GM21526 (cell line): ENCODE results near the gene CDC42SE2.

ENCODE experiments used
- ATAC-seq: cut with Tn5 transposase; IDR thresholded peaks from one replicate; pipeline ENCODE4 v1.9.1; 2021; ENCODE audit warnings: moderate library complexity; ENCODE audit not compliant: unreplicated experiment, low FRiP score

The CDC42SE2 gene, protein sequence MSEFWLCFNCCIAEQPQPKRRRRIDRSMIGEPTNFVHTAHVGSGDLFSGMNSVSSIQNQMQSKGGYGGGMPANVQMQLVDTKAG

DNA sequence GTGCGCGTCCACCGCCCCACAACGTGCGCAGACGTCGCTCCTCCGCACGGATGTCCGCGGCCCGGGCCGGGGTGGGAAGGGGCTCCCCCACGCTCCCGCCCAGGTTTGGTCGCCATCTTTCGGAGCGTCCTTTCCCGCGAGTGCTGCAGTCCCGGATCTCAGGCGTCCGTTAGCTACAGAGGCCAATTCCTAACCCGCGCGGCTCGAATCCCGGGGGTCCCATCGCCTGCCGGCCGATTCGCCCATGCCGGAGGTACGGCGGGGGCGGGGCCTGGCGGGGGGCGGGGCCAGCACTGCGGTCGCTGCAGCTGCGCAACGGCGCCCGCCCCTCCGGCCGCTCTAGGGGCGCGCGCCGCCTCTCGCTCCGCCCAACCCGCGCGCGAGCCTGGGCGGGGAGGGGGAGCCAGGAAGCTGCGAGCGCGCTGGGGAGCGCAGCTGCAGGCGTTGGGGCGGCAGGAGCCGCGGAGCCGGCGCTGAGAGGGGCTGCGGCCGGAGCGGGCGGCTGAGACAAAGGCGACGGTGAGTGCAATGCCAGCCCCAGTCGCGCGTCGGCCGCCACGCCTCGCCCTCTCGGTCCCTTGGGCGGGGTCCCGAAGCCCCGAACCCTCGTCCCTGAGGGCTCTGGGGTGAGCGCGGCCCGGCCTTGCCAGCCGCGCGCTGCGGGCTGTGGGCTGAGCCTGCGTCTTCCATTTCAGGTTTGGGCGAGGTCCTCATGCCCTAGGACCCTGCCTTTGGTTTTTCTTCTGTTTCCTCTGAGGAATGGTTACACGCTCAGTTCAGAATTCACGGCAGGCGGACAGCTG is at the start of gene CDC42SE2:
Gene CDC42SE2, plus strand, starts transcription at position 406 of the 803 bp plus-strand sequence. CDS start 95,441 bp downstream, outside the sequence.
- peak; percentile 83 for ATAC-seq

DNA sequence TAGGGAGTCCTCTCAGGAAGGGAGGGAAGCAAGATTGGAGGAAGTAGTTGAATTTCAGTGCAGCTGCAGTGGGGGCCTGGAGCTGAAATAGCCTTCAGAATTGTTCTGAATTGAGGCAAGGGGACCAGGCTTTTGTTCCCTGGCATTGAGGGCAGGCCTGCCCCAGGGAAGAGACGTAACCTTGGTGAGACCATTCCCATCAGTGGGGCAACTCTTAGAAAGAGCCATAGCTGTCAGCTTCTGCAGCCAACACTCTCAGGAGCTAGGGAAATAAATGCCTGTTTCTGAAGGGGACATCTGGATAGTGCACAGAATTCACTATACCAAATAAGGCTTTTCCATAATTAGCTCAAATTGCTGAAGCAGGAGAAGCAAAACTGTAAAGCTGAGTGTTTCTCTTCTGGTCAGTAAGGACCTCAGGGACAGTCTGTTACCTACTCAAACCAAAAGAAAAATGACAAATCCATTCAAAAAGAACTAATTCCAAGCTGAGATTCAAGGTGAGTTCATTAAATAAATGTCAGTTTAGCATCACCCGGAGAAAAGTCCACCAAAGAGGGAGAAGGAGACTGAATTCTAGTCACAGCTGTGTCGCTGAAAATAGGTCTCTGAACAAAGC is 49.1 kb upstream of the CDC42SE2 start:
- ATAC-seq: no peak

DNA sequence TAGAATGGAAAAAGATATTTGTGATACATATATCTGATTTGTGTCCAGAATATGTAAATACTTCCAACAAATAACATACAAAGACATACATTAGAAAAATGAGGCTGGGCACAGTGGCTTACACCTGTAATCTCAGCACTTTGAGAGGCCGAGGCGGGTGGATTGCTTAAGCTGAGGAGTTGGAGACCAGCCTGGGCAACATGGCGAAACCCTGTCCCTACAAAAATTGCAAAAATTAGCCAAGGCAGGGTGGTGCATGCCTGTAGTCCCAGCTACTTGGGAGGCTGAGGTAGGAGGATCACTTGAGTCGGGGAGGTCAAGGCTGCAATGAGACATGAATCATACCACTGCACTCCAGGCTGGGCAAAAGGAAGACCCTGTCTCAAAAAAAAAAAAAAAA is 46.1 kb upstream of the CDC42SE2 start:
- ATAC-seq: no peak

DNA sequence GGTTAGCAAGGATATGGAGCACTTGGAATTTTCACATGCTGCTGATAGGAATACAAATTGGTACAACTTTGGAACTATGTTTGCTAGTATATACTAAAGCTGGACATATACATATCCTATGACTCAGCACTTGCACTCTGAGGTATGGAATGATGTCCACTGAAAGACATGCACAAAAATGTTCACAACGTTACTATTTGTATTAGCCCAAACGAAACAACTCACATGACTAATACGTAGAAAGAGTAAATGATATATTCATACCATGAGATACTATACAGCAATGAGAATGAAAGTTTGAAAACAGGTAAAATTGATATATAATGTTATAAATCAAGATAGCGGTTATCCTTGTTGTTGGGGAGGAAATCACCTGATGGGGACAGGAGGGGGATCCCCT is 45.5 kb upstream of the CDC42SE2 start:
- no peak for ATAC-seq

DNA sequence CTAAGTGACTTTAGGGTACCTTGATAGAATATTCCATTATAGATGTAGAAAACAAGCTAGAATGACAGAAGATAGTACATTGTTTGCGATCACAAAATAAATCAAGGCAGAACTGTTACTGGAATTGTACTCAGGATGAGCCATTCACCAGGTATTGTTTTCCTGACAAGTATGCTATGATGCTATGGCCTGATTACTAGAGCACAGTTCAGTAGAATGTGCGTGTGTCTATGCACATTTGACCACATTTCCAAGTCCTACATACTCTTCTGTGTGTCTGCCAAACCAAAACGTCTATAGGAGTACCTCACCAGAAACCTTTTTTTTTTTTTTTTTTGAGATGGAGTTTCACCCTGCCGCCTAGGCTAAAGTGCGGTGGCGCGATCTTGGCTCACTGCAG is 43.3 kb upstream of the CDC42SE2 start:
- ATAC-seq: no peak

DNA sequence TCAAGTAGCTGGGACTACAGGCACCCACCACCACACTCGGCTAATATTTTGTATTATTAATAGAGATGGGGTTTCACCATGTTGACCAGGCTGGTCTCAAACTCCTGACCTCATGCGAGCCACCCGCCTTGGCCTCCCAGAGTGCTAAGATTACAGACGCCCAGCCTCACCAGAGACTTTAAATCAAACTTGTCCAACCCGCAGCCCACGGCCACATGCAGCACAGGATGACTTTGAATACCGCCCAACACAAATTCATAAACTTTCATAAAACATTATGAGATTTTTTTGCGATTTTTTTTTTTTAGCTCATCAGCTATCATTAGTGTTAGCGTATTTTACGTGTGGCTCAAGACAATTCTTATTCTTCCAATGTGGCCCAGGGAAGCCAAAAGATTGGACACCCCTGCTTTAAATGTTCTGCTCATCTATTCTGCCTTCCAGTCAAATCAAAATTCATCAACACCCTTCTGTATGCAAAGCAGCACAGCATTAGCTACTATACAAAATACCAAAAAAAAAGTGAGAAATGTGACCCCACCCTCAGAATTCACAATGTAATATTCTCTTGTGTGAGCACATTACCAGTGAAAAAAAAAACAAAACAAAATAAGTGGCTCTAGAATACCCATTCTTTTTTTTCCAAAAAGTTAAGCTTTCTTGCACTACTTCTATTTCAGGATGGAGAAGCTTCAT is 42.7 kb upstream of the CDC42SE2 start:
- ATAC-seq: no peak

DNA sequence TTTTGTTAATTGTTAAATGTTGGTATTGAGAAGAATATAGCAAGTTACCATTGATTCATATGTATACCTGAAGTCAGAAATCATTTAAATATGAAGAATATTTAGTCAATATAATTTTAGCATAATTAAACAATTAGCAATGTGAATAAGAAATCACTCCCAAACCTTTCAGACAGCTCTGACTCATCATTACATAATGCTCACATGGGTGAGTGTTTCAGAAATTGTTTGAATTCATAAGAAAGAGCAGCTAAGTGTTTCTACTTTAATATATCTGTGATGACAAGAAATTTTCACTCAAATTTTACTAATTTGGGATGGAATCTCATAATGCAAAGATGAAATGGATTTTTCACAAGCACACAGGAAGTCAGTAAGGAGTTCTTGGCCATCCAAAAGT is 42.0 kb upstream of the CDC42SE2 start:
- ATAC-seq: no peak

DNA sequence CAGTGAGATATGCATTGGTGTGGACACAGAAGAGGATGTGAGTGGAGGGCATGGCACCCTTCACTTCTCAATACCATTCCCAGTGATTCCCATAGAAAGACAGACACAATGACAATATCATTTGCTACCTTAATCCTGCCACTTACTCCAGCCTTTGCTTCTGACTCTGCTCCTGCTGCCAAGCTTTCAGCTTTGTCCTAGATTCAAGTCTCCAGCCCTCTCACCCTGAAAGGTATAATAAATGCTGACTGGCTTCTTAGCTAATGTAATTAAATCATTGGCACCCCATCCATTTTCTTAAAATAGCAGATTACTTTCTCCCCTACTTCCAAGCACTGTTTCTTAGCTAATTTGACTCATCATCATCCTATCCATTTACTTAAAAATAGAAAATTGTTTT is 41.1 kb upstream of the CDC42SE2 start:
- no peak for ATAC-seq

DNA sequence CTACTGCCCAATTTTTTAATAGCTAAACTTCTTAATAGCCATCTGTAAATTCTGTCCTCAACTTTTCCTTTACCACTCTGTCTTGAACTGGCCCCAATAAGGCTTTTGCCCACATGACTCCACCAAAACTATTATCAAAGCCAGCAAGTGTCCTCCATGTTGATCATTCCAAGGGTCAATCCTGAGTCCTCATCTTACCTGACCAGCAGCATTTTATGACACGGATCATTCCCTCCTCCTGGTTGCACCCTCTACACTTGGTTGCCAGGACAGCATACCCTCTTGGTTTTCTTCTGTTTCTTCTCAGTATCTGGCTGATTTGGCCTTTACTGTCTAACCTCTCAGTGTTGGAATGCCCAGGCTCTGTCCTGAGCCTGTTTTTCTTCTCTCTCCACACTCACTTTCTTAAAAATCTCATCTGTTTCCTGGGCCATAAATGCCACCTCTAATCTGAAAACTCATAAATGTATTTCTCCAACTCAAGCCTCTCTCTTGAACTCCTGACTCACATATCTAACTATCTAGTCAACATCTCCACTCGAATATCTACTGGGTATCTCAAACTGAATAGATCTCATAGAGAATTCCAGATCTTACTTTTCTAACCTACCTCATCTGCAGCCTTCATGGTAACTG is 40.0 kb upstream of the CDC42SE2 start:
- ATAC-seq: no peak

DNA sequence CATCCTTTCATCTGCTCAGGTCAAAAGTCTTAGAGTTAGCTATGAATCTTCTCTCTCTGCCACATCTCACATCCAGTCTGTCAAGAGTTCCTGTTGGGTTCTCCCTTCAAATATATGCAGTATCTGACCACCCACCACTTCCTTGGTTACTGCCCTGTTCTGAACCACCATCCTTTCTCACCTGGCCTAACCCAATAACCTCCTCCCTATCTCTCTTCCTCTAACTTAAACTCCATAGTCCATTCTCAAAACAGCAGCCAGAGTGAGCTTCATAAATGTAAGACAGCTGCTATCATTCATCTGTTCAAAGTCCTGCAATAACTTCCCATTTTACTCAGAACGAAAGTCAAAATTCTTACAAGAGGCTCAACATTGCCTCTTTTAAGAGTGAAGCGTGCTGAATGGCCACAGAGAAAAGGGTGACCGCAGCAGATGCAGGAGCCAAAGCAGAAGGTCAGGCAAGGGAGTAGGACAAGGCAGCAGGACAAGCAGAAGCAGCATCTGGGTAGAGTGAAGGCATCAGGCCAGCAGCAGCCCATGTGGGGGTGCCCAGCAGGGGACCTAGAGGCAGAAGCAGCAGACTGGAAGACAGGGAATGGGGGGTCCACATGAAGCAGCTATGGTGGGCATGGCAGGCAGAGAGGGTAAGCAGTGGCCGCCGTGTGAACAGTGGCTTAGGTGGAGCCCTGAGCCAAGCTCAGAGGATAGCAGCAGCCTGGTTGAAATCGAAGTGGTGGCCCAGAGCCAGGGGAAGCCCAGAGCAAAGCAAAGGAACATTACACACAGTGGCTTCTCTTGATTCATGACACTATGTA is 39.3 kb upstream of the CDC42SE2 start:
- ATAC-seq: peak; percentile 86

DNA sequence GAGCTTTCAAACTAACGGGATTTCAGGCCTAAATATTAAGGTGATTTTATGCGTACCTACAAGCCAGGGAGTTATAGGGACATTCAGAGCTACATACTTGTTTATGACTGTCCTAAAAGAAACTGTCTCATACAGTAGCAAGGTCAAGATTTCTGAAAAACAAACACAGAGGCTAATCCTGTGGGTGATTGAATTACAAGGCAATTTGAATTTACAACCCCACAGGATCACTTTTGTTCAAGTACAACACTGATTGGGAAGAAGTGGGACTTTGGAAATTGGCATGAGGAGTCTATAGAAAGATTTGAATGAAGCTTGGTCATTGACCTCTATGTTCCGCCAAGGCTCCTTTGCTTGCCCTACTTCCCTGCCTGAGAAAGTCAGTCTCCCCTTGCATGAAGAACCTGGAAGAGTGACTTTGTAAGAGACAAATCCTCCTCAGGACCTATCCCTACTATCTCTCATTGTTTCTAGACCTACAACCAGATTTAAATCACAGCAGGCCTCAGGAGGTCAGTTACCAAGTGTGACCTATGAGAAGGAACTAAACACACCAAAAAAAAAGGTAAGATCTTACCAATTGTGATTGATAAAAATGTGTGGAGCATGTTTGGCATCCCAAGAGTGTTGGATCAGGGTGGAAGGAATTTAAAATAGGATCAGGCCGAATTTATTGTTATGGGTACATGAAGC is 38.4 kb upstream of the CDC42SE2 start:
- ATAC-seq: no peak

DNA sequence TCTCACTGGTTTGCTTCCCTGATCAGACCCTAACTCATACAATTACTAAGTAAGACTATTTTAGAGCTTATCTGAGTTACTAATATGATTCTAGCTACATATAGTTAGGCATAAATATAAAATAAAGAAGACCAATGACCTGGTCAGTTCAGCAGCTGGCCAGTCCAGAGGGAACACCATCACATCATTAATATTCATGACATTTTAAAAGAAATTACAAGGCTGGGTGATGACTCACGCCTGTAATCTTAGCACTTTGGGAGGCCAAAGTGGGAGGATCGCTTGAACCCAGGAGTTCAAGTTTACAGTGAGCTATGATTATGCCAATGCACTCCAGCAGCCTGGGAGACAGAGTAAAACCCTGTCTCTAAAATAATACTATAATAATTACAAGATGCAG is 37.0 kb upstream of the CDC42SE2 start:
- no peak for ATAC-seq

DNA sequence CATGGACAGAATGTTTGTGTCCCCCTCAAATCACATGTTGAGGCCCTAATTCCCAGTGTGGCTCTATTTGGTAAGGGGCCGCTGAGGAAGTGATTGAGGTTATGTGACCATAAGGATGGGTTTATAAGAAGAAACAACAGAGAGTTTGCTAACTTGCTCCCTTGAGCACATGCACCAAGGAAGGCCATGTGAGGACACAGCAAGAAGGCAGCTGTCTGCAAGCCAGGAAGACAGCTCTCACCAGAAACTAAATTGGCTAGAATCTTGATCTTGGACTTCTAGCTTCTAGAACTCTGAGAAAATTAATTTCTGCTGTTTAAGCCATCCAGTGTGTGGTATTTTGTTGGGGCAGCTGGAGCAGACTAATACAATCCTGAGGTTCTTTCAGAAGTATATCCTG is 35.2 kb upstream of the CDC42SE2 start:
- ATAC-seq: no peak

DNA sequence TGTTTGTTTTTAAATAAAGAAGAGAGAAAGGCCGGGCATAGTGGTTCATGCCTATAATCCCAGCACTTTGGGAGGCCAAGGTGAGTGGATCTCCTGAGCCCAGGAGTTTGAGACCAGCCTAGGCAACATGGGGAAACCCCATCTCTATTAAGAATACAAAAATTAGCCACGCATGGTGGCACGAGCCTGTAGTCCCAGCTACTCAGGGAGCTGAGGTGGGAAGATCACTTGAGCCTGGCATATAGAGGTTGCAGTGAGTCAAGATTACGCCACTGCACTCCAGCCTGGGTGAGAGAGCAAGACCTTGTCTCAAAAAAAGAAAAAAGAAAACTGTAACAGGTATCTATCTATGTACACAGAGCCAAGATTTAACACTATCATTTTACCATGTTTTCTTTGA is 34.2 kb upstream of the CDC42SE2 start:
- ATAC-seq: no peak

DNA sequence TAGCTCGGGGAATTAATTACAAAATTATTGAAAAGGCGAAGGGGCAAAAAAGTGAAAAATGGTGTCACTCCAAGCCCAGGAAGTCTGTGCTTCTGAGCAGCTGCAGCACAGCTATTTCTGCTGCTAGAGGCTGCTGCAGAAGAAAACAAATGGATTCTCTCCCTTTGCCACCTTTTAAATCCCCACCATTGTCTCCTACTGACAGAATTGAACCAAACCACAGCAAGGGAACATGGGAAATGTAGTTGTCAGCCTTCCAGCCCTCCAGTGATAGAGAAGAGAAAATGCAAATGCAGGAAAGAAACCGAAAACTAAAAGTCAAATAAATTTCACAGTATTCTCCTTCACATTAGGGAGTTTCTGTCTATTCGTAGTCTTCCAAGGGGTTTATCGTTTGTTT is 33.4 kb upstream of the CDC42SE2 start:
- ATAC-seq: peak; percentile 53

DNA sequence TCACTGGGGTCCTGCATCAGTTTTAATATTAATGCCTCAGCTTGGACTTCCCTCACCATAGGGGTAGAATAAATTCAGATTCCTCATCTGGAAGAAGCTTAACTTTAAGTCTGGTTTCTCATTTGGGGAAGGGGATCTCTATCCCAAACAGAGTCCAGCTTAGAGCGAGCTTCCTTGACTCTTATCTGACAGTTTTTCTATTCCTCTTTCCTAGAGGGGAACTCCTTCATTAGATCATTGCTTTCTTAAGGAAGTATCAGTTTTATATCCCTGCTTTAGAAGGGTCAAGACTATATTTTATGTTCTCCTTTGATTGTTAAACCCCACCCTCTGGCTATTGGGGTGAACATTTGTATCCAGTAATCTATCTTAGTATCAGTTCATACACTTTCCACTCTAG is 24.2 kb upstream of the CDC42SE2 start:
- no peak for ATAC-seq

DNA sequence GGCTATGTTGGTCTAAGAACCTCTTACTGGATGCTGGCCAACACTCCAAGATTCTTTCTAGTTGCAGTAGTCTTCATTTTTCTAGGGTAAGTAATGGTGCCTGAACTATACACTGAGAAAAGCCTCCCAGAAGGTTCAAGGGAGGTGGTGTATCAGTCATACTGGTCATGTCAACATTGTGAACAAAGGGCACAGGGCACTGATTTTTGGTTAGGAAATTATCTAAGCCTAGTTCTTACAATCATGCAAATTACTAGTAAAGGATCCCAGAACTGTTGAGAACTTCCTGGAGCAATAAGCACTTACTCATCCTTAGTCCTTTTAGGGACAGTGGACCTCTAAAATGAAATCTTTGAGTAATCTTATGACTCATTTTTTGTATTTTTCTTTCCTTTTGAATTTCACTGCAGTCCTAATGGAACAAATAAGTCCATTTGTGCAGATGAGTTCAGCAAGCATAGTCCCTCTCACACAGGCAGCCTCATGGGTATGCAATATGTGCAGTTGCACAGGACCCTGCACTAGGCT is 21.1 kb upstream of the CDC42SE2 start:
- ATAC-seq: no peak

DNA sequence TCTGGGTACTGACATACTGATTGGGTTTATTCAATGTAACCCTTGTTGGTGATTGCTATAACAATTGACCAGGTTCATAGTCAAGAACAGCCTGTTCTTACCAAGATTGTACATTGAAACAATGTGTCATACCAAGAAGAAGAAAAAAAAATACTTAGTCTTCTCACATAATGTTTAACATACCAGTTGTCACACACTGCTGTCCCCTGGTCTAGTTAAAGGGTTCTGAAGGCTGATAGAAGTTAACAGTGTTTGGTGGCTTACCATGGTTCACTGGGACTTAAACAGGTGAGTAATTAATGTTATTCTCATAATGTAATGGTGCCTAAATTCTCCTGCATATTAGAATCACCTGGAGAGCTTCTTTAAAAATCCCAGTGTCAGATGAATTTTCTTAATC is 18.5 kb upstream of the CDC42SE2 start:
- ATAC-seq: no peak

DNA sequence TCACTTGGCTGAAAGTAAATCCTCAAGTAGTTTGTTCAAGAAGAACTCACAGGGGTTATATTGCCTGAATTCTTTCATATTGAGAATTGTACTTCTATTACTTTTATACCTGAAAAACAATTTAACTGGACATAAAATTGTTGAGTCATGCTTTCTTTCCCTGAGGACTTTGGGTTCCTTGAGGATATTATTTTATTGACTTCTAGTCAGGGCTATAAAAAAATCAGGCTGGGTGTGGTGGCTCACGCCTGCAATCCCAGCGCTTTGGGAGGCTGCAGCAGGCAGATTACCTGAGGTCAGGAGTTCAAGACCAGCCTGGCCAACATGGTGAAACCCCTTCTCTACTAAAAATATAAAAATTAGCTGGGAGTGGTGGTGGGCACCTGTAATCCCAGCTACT is 17.9 kb upstream of the CDC42SE2 start:
- ATAC-seq: no peak
